GM19468 (cell line): ENCODE measurements around the gene SFXN2.

Experiments used
- ATAC-seq: cut with Tn5 transposase; IDR thresholded peaks from one replicate; pipeline ENCODE4 v1.9.1; 2021; ENCODE audit warnings: mild to moderate bottlenecking, moderate library complexity, moderate number of reproducible peaks; ENCODE audit not compliant: unreplicated experiment; ENCODE audit errors: extremely low read depth

Gene SFXN2

DNA sequence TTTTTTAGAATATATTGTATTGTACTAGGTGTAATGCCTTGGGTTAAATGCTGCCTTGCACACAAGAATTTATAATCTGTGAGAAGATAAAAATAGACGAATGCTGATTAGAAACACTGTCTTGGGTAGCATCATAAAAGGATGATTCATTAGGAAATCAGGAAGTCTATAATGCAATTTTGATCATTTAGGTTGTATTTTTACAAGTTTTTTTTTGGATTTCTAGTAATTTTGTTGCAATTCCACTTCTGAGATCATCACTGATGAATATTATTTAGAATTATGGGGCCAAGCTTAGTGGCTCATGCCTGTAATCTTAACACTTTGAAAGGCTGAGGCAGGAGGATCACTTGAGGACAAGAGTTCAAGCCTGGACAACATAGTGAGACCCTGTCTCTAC is 58.9 kb downstream of the SFXN2 start:
- no peak for ATAC-seq

DNA sequence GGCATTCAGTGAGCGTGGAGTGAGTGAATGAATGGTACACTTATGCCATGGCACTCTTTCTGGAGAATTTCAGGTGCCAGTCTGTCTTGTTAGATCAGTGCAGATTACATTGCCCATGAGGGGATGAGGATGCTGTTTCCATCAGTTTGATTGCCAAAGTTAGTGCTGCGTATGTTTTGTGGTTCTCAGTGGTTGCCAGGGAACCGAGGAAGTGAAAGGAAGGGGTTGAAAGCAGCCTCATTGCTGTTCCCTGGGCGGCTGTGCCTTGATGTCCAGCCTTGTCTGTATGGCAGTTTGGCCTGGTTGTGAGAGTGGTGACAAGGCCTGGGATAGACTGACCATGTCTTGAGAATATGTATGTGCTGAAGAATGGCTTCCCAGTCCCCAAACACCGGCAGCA is 59.5 kb downstream of the SFXN2 start:
- no peak for ATAC-seq

DNA sequence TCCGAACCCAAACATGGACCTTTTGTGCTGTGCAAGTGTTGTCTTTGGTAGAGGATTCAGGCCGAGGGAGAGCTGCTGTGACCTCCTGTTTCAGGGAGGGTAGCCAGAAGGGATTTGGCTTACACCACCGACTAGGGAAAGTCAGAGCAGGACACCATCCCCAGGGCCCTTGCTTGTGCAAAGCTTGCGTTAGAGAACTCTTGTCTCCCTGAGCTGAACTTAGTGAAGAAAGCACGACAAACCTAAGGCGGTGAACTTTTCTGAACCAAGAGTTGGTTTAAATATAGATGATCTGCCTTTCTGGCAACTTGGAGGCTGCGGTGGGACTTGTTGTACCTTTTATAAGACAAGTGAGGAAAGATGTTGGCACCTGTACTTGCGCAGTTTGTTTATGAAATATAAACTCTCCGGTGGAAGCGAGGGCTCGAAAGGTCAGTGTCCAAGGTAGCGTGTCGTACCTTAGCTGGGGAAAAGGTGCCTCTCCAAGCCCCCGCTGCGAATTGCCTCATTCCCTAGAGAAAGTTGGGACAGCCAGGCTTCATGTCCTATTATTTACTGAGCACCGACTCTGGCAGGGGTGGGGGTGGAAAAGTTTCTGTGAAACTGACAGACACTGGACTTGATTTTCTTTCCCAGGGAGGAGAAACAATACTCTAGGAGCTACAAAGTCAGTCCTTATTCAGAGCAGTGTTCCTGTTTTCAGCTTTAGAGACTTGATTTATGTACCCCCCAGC is 60.9 kb downstream of the SFXN2 start:
- ATAC-seq, result no peak

DNA sequence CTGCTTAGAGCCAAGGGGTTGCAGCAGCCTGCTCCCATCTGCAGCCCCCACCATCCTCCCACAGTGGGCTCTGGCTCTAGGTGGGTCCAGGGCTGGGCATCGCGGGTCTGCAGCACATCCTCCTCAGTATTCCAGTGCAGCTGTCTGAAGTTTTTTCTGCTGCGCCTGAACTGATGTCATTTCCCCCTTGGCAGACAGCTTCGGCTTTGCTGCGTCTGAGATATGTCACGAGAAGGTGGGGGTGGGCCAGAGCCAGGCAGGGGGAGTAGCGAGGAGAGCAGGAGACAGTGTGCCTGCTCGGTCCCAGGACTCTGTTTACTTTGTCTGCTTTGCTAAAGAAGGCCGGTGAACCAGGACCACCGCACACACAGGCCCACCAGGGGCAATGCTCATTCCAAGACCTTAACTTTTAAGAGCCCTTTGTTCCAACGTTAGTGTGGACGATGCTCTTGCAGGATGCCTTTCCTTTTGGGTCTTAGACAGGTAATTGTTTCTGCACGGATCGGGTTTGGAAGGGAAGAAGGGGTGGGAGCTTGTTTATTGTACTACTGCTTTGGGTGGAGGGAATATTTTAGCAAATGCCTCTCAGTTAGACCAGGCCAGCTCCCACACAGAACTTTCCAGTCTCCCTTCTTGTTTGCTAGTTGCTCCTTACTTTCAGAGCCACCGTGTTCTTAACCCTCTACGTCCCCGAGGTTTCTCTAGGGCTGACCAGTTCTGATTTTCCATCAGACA is 61.7 kb downstream of the SFXN2 start:
- ATAC-seq, result no peak

DNA sequence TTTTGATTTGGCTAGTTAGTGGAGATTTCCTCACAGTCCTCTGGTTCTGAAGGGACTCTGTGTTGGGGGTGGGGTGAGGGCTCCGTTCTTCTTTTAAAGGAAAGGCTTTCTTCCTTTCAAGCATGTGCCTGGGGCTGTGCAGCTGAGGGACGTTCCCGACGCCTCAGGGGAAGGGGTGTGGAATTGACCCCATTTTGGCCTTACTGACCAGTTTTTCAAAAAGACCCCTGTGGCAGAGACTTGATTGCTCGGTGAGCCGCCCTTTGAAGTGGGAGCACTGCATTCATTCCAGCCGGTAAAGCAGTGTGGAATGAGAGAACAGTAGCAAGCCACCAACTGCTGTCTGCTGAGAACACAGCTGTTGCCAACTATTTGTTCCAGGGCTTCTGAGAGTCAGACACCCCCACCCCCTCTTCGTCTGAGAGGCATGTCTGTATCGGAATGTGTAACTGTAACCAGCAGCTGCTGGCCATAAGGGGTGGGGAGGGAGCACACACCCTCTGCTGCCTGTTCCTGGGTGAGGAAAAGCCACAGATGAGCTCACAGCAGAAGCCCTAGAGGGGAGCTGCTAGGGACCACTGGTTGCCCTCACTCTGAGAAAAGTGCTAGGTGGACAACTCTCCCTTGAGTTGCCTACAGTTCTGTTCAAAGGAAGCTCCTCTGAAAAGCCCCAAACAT is 62.5 kb downstream of the SFXN2 start:
- no peak for ATAC-seq

DNA sequence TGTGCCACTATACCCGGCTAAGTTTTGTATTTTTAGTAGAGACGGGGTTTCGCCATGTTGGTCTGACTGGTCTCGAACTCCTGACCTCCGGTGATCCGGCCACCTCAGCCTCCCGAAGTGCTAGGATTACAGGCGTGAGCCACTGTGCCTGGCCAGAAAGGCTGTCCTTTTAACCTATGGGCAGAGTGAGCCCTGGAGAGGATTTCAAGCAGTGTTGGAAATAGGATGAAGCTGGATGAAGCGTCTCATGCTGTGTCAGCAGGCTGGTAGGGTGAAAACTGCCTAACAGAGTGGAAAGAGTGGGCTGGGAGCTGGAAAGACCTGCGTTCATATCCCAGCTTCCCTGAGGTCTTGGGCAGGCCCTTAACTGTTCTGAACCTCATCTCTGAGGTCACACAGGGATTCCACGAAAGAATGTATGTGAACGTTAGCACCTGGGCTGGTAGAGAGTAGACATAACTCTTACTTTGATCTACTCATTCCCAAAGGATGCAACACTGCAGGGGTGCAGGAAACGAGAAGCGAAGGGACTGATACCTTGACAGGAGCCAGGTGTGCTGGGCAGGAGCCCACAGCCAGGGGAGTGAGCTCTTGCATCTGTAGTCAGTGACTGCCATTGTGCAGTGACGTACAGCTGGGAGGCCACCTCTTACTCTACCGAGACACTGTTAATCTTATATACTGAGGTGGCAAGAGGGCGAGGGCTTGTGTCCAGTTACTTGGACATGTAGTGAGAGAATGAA is 63.4 kb downstream of the SFXN2 start:
- no peak for ATAC-seq

DNA sequence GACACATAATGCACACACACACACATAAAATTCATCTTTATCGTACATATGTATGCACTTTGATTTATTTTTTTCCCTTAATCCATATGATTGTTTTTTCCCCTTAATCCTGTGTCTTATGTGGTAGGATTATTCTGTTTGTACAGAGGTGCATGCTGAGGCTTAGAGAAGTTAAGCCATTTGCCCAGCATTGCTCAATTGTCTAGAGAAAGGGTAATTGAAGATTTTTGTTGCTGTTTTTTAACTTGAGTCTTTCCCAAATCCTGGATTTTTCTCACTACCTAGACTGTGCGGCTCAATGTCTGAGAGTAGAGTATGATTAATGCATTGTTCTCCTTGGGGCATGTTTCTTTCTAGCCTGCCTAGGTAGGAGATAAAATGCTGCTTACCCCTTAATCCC is 64.3 kb downstream of the SFXN2 start:
- ATAC-seq, result no peak

DNA sequence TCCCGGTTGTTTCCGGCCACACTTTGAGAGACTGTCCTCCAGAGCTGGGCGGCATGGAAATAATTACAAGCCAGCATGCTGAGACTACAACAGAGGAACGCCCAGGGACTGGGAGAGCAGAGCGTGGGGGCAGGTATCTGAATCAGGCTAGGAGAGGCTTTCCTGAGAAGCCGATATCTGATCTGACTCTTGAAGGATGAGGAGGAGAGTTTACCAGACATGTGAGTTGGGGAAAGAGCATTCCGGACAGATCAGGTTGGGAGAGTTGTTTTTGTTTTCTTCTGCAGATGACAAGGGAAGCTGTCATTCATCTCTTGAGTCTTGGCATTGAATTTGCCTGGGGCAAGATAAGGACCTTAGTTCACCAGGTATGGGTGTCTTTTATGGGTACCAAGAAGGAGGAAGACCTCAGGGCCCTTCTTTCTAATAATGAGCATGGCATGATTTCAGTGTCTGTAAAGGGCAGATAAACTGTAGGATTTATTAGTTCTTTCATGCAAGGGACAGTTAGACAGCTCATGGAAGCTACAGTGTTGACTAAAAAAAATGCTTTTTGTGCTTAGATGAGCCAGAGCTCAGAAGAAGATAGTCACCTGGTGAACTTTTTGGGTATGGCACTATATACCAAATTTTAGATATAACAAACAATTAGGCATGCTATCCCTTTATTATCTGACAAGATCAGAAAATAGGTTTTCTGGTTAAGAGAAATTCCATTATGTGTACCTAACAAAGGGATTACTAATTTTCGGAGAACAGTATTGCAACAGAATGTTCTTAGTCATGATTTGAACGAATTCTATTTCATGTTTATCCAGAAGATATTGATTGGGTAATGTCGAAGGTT is 65.5 kb downstream of the SFXN2 start:
- no peak for ATAC-seq

DNA sequence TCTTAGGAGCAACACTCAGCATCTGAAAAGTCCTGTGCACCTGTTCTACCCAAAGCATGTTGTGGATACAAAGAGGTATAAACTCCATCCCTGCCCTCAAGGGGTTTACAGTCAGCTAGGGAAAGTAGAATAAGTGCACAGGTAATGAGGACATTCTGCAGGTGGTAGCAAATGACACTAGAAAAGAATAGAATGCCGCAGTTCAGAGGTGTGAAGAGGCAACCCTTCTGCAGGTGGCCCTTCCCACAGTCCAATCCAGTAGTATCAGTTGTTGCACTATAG is 66.0 kb downstream of the SFXN2 start:
- no peak for ATAC-seq

DNA sequence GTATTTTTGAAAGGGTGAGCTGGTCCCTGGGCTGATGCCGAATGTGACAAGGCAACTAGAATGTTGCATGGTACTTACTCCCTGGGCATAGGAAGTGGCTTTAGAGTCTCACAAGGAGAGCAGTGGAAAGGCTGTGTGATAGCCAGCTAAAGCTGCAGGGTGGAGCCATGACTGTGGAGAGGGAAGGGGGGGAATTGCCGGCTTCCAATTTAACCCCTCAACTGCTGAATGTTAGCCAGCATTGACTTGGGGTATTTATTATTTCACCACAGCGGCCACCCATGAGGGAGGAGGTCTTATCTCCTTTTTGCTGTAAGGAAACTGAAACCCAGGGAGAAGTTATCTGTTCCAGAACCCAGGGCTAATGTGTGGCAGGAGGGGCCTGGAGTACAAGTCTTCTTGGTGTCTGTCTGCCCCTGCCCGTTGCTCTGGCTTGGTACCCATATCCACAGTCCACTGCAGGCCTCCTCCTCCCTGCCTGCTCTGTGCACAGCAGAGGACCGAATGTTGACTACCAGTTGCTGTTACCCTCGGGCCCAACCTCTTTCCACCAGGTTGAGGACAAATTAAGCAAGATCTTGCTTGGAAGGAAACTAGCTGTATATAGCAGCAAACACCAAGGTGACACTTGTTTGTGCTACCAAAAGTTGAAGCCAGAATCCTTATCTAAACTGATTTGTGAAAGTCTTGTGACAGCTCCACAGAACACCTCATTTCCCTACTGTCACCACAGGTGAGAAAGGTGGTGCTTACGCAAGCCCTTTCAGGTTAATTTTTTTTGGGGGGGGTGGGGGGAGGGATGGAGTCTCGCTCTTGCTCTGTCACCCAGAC is 66.9 kb downstream of the SFXN2 start:
- ATAC-seq, result no peak

DNA sequence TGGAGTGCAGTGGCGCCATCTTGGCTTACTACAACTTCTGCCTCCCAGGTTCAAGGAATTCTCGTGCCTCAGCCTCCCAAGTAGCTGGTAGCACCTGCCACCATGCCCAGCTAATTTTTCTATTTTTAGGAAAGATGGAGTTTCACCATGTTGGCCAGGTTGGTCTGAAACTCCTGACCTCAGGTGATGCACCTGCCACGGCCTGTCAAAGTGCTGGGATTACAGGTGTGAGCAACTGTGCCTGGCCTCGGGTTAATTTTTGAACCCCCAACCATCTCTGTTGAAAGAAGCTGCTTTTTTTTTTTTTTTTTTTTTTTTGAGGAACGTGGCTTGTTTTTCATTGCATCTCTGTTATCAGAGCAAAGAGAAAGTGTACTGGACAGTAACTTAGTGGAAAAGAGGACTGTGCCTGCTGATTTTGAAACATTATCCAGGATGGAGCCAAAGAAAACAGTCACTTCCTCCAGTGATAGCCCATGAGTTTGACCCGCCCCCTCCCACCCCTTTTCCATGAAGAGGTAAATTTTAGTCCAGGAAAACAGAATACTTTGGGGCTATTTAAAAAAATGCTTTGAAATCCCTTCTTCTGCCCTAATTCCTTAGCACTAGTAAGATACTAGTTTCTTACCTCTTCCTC is 67.6 kb downstream of the SFXN2 start:
- ATAC-seq, result no peak

DNA sequence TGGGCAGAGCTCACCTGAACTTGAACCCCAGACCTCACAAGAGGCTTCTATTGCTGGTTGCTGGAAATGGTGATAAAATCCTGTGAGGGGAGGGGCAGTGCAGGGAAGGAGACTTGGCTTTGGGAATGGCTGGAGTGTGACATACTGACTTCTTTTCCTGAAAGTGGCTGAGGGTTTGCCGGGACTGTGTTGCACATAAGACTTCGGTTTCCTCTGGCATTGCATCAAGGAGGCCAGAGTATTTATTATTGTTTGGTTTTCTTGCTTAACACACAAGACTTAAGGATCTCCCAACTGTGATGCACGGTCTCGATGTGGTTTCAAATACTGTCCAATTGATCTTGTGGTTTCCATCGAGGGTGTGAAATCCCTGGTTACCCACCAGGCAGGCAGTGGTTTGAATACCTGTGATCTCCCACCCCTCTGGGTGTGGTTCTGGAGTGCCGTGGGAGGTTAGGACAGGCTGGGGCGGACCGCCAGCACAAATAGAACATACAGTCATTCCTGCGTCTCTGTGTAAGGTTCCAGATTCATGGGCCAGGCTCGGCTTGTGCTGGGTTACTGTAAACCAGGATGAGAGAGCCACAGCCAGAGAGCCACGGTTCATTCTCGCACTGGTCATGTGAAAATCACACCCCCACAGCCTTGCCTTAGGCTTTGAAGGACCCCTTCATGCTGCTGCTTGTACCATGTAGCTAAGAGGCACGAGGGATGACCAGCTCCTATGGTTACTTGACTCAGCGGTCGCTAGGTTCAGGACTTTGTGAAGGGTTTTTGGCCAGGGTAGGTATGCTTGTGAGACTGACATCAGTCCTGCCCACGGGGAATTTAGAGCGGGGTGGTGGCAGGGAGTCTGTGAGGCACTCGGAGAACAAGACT is 68.5 kb downstream of the SFXN2 start:
- no peak for ATAC-seq

DNA sequence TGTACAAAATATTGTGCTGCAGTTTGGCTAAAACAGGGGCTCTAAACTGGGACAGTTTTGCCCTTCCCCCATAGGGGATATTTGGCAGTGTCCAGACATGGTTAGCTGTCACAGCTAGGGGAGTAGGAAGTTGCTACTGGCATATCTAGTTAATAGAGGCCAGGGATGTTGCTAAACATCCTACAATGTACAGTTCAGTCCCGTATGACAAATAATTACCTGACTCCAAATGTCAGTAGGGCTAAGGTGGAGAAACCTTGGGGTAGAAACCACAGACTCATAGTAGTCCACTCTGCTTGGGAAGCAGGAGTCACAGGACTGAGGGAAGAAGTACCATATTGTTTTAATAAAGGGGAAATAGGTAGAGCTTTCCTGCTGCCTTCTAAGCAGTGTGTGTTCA is 69.1 kb downstream of the SFXN2 start:
- no peak for ATAC-seq

DNA sequence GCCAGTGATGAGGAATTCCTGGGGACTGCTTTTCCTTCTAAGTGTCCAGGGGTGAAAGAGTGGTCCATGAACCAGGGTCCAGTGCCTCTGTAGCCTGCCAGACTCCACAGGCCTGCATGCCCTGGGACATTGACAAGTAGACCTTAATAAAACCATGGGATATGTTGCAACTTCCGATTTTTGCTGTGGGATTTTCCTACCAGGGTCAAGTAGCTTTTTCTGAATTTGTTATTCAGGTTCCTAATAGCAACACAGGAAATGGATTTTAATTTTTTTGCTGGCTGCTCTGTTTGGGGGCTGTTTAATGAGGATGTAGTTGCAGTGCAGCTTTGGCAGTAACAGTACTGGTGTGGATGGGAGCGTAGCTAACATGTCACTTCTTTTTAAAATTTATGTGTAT is 71.4 kb downstream of the SFXN2 start:
- ATAC-seq, result no peak

DNA sequence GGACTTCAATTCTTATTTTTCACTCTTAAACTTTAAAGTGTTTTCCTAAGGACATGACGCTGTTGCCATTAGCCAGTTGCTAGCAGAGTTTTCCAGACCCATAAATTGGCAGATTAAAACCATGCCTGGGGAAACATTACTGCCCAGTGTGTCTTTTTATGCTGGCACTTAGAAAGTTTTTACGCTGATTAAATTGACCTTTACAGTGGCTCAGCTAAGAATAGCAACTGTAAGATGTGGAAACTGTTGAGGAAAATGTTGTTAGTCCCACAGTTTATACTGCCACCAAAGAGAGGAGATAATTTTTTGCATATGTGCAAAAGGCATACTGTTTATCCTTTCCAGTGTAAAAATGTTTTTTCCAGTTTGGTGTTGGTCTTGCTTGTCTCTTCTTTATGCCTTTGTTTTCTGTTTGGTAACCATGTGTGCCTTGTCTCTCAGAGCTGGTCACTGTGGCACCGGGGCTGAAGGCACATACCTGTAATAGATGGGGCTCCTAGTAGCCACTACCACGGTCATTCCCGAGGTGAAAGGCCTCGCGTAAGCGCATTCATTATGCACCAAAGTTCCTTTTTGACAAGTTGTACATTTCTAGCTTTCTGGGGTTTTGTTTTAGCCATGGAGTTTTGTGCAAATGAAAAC is 77.4 kb downstream of the SFXN2 start:
- ATAC-seq, result no peak
